Epithelial cell of esophagus (primary cell): ENCODE results near the gene DYSF.
"Not testable (repeated sequence)": the region's sequence is repeated elsewhere in the genome, so short reads cannot be mapped to it uniquely, and the experiment has no call there.

Experiments used
- DNase-seq: peaks from one replicate; pipeline ENCODE4 v3.0.0; 2010; ENCODE audit warnings: low read depth
- H3K4me3 ChIP-seq: 2 replicates; pipeline ENCODE4 v1.5.1; 2011; ENCODE audit warnings: mild to moderate bottlenecking, low read length, control low read depth
- CTCF ChIP-seq: IDR thresholded peaks from 2 replicates; pipeline ENCODE4 v1.5.1; 2011; ENCODE audit warnings: low read depth, mild to moderate bottlenecking, low read length, control low read depth, inconsistent platforms; ENCODE audit not compliant: insufficient read depth; ENCODE audit errors: missing control alignments

Gene DYSF

DNA sequence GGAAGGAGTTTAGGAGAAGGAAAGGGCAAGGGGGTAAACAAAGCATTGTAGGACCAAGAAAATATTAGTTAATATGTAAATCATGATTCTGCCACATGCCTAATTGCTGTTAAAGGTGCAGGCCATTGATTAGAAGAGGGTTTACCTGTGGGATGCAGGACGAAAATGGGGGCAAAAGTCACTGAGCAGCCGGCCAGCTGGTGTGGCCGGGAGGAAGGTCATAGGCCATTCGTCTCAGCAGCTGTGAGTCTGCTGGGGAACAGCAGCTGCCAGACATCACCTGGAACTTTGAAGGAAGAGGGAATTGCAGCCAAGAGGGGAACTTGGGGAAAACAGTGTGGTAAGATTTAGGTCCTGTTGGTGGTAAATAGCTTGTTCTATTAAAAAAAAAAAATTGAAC lies 184.4 kb downstream of the DYSF start:
- TF ChIP-seq CTCF, result no peak
- H3K4me3 ChIP-seq, result no peak overlapping the region
- no peak for DNase-seq

DNA sequence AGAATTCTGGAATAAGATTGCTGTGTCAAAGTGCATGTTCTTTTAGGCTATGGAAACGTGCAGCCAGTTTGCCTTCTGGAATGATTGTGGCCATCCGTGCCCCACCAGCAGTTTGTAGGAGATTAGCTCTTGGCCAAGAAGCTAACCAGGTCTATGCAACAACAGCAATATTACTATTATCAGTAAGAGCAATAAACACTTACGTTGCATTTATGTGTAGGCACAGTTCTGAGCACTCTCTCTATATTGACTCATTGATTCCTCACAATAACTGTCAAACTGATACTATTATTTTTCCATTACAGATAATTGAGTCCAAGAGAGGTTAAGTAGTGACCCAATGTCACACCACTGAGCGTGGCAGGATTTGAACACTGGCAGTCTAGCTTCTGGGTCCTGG lies 186.4 kb downstream of the DYSF start:
- H3K4me3 ChIP-seq, result no peak overlapping the region
- DNase-seq, result no peak
- TF ChIP-seq CTCF, result no peak

DNA sequence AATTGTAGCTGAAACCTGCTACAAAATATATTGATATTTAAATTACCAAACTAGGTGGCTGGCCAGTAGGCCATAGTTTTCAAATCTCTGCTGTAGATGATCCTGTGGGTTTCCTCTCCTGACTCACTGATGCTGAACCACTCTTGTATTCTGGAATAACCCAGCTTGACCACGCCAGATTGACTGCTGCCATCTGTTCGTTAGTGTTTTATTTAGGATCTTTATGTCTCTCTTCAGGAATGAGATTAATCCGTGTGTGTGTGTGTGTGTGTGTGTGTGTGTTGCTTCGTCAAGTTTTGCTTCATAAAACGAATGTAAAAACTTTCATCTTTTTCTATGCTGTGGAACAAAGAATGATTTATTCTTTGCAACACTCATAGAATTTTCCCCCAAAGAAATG lies 187.1 kb downstream of the DYSF start:
- DNase-seq, result no peak
- H3K4me3 ChIP-seq, result no peak overlapping the region
- TF ChIP-seq CTCF, result no peak

GRCh38 chr2:71643674-71644357 lies 190.5 kb downstream of the DYSF start:
- H3K4me3 ChIP-seq, result no peak overlapping the region
- DNase-seq, result peak; percentile 59
- TF ChIP-seq CTCF, result no peak

DNA sequence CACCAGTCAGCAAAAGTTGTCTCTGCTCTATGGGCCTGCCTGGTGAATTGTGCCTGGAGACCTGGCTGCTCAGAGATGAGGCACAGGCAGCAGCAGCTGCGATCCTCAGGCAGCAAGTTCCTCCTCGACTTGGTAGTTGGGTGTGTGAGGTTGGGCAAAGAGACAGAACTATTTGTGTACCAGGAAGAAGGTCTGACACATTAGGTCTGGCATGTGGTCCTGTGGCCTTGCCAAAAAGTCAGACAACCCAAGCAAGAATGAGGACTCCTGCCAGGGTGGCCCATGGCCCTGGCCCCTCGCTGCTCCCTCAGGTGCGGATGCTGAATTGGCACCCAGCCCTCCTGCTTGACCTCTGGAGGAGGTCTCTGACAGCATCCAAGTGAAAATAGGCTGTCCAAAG lies 192.7 kb downstream of the DYSF start:
- no peak for TF ChIP-seq CTCF
- DNase-seq, result peak; percentile 79
- H3K4me3 ChIP-seq, result no peak overlapping the region

DNA sequence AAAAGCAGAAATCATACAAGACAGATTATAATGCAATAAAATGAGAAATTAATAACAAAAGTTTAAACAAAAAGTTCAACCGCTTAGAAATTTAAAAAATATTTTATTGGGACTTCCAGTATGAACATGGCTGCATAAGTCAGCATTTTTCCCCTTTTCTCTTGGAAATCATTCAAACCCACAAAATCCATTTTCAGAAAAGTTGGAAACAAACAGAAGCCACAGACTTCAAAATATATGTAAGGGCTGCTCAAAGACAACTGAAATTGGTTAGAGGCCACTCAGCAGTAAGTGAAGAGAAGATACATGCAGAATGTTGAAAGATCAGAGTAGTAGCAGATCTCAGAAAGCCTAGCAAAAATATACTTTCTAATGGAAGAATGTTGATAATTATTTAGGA lies 194.0 kb downstream of the DYSF start:
- H3K4me3 ChIP-seq, result no peak overlapping the region
- no peak for TF ChIP-seq CTCF
- DNase-seq, result no peak

GRCh38 chr2:71655498-71655897 lies 202.1 kb downstream of the DYSF start:
- TF ChIP-seq CTCF, result no peak
- H3K4me3 ChIP-seq, result no peak overlapping the region
- DNase-seq, result no peak

GRCh38 chr2:71658256-71658655 lies 204.9 kb downstream of the DYSF start:
- not testable (repeated sequence) for H3K4me3 ChIP-seq

More at GRCh38 chr2:71658256-71658655, 204.9 kb downstream of the DYSF start:
- not testable (repeated sequence) for DNase-seq
